H7 (cell line): Measurements from ENCODE around the gene AGAP1. TPM values are rescaled to one million over a fixed set of nuclear protein-coding genes. Genes with fewer than 3 reads are reported as not detected.
"Not testable (repeated sequence)": the region's sequence is repeated elsewhere in the genome, so short reads cannot be mapped to it uniquely, and the experiment has no call there.

Source experiments
- DNase-seq: peaks from one replicate; pipeline ENCODE4 v3.0.0; 2012
- H3K27me3 ChIP-seq: 2 replicates; pipeline ENCODE4 v1.6.0; 2011; ENCODE audit warnings: mild to moderate bottlenecking, low read length; ENCODE audit not compliant: control insufficient read depth, insufficient read depth
- H3K36me3 ChIP-seq: replicated peaks from 2 replicates; pipeline ENCODE4 v1.5.1; 2011; ENCODE audit warnings: low read length; ENCODE audit not compliant: control insufficient read depth, insufficient read depth
- H3K4me3 ChIP-seq: 2 replicates; pipeline ENCODE4 v1.5.1; 2011; ENCODE audit warnings: low read depth, mild to moderate bottlenecking, control low read depth, low read length, moderate library complexity; ENCODE audit not compliant: insufficient read depth
- total RNA-seq: library from RNA; depleted of rRNA; stranded (reverse); fragments of >200 nt; shearing (Covaris generic); gene quantifications from 2 replicates; pipeline ENCODE4 v1.2.3, GENCODE V29; 2014

Gene AGAP1
- total RNA-seq, 1 experiment from 2014 or later, result 12.6 TPM

DNA sequence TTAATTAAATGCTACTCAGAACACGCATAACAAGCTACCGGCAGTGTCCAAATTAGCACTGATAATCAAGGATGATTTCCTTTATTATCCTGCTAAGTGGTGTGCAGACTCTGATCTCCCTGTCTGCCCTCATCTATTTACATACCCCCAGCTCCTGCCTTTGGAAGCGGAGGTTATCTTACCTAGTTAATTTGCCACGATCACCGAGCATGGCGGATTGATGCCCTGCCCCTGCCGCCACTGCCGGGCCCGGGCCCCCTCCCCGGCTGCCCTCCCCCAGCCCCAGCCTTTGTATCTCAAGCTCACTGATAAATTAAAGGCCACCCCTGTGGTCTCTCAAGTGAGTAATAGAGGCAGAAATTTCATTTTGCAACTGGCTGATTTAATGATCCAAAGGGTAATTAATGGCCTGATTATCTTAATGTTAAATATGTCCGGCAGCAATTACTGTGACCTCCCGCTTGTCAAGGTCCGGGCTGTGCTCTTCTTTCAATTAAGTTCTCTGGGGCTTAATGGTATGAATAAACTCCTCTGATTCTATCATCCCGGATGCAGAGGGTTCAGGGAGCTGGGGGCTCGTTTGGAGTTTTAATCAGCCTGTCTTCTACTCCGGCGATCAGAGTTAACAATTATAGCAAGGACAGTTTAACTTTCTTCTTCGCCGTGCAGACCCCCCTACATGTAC lies 560.9 kb downstream of the AGAP1 start:
- peak; percentile 64 for DNase-seq
- Histone ChIP-seq H3K4me3 (no peak overlapping the region), H3K27me3 (no peaks in the 10 kb centered on the region), H3K36me3 (no peaks in the 10 kb centered on the region)

DNA sequence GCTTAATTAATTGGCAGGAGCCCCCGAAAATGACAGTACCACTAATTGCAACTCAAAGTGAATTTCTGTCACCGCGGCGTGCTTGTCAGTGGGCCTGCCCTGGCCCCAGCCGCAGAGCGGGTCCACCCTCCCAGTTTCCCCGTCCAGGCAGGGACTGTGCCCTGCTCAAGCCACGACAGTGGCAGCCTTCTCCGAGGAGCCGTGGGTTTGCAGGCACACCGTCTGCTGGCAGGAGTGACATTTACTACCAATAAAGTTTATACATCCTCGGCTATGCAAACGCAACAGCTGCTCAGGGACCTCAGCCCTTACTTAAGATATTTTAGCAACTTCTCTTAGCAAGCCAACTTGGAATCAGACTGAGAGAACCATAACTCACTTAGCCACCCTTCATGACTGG lies 561.6 kb downstream of the AGAP1 start:
- Histone ChIP-seq H3K36me3 (no peaks in the 10 kb centered on the region), H3K27me3 (no peaks in the 10 kb centered on the region), H3K4me3 (no peak overlapping the region)
- DNase-seq, result no peak

DNA sequence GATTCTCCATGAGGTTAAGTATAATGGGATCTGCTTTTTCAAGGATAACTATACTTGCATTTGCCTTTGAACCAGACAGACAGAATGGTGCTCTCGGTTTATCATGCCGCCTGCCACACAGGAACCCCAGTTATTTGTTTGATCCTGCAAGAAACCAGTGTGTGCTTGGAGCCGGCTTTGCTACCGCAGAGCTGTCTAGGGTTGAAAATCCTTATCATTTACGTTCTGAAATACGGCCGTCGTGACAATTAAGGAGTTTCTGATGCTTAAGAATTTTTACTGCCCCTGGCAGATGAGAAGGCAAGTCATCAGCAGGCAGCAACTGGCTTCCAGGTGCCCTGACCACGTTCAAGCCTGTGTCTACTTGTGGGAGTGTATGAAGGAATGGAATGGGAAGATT lies 562.3 kb downstream of the AGAP1 start:
- H3K36me3 ChIP-seq, result no peaks in the 10 kb centered on the region
- H3K27me3 ChIP-seq, result no peaks in the 10 kb centered on the region
- no peak overlapping the region for H3K4me3 ChIP-seq
- DNase-seq, result no peak

DNA sequence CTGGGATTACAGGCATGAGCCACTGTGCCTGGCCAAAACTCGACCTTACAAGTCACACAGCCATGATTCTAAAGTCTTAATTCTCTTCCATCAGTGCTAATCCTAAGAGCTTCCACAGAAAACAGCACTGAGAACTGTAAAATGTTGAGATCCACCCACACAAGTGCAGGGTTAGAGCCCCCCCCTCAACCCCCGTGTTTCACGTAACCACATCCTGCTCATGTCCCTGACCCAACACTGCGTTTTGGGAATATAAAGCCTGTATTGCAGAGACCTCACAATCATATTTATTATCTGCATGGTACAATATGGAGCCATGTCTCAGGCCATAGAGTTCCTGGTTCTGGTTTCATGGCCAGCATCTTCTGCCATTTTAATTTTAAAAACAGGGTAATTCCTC lies 563.5 kb downstream of the AGAP1 start:
- Histone ChIP-seq H3K36me3 (no peaks in the 10 kb centered on the region), H3K27me3 (no peaks in the 10 kb centered on the region), H3K4me3 (no peak overlapping the region)
- no peak for DNase-seq

- Histone ChIP-seq H3K27me3 (no peaks in the 10 kb centered on the region), H3K4me3 (no peak overlapping the region), H3K36me3 (no peaks in the 10 kb centered on the region)
- peak; percentile 78 for DNase-seq
These were observed 567.7 kb downstream of the AGAP1 start for GRCh38 chr2:236061497-236061896.

GRCh38 chr2:236061899-236062298 lies 568.1 kb downstream of the AGAP1 start:
- Histone ChIP-seq H3K4me3 (no peak overlapping the region), H3K36me3 (no peaks in the 10 kb centered on the region), H3K27me3 (no peaks in the 10 kb centered on the region)
- peak; percentile 75 for DNase-seq

GRCh38 chr2:236062806-236063205 lies 569.0 kb downstream of the AGAP1 start:
- H3K36me3 ChIP-seq, H3K27me3 ChIP-seq, DNase-seq, H3K4me3 ChIP-seq: not testable (repeated sequence)

DNA sequence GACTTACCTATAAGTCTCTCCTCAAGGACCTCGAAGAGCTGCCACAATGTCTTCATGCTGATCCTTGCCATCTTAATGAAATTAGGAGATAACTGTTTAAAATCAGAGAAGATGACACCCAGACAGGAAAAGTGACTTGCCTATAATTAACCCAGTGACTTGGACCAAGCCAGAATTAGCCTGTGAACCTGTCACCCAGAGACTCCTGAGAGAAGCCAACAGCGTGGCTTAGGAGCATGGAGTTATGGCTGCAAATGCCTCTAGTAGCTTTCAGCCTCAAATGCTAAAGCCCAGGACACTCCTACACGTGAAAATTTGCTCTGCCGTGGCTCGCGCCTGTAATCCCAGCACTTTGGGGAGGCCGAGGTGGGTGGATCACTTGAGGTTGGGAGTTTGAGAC lies 570.2 kb downstream of the AGAP1 start:
- Histone ChIP-seq H3K36me3 (no peaks in the 10 kb centered on the region), H3K4me3 (no peak overlapping the region), H3K27me3 (no peaks in the 10 kb centered on the region)
- no peak for DNase-seq

DNA sequence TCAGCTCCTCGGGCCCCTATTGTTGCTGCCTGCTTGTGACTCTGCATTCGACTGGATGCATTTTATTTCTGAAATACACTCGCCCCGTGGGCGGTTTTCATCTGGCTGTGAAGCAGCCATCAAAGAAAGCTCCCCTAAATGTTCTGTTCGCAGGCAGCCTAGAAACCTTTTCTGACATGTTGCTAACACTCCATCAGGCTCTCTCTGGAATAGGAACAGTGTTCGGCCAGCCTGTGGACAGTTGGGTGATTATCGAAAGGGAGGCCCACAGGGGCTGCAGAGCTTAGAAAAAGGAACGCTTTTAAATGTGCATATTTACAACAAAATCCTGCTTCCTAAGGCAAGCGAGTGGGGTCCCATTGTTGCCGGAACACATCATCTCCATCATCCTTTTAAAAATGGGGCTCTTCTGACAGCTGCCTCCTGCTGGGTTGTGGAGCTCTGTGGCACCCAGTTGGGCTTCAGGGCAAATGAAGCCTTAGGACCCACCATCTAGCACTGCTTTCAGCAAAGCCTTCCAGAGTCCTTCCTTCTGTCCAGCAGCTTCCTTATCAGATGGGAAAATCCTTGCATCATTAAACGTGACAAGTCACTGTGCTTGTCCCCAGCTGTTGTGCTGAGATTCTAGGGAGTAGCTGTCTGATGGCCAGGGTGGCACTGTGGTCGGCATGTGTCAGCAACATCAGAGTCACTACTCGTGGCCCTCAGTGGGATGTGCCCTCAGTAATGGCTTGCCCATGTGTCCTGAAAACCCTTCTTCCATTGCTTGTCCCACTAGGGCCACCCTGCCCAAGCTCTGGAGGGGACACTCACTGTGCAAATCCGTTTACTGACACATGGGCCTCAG lies 571.7 kb downstream of the AGAP1 start:
- Histone ChIP-seq H3K27me3 (no peaks in the 10 kb centered on the region), H3K4me3 (no peak overlapping the region), H3K36me3 (no peaks in the 10 kb centered on the region)
- no peak for DNase-seq

DNA sequence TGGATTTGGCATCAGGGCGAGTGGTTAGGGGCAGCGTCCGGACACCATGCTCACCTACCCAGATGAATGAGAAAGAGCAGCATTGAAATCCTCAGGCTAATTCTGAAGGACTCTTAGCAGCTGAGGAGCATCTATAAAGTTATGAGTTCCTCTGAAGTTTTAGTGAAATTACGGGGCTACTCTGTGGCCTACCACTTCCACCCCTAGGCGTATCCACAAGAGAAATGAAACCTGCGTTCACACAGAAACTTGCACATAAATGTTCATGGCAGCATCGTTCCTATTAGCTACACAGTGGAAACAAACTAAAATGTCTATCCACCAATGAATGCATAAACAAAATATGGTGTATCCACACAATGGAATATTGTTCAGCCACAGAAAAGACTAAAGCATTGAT lies 576.4 kb downstream of the AGAP1 start:
- Histone ChIP-seq H3K4me3 (no peak overlapping the region), H3K36me3 (no peaks in the 10 kb centered on the region), H3K27me3 (no peaks in the 10 kb centered on the region)
- DNase-seq, result no peak

- no peak for DNase-seq
- no peaks in the 10 kb centered on the region for H3K27me3 ChIP-seq
- H3K36me3 ChIP-seq, result no peaks in the 10 kb centered on the region
- no peak overlapping the region for H3K4me3 ChIP-seq
These were observed 579.4 kb downstream of the AGAP1 start for GRCh38 chr2:236073246-236073645.

GRCh38 chr2:236073867-236074655 lies 580.2 kb downstream of the AGAP1 start:
- Histone ChIP-seq H3K36me3 (no peaks in the 10 kb centered on the region), H3K27me3 (no peaks in the 10 kb centered on the region), H3K4me3 (no peak overlapping the region)
- peak; percentile 52 for DNase-seq

GRCh38 chr2:236075802-236076201 lies 582.0 kb downstream of the AGAP1 start:
- H3K36me3 ChIP-seq, result no peaks in the 10 kb centered on the region
- DNase-seq, result no peak
- H3K27me3 ChIP-seq, result no peaks in the 10 kb centered on the region
- no peak overlapping the region for H3K4me3 ChIP-seq

- DNase-seq, result no peak
These were observed 584.7 kb downstream of the AGAP1 start for GRCh38 chr2:236078297-236079255.

More at GRCh38 chr2:236078297-236079255, 584.7 kb downstream of the AGAP1 start:
- Histone ChIP-seq H3K36me3 (no peaks in the 10 kb centered on the region), H3K27me3 (no peaks in the 10 kb centered on the region), H3K4me3 (no peak overlapping the region)
